Loucy (cell line): Measurements from ENCODE around the gene DNAH1.

Source experiments
- EZH2phosphoT487 ChIP-seq: fragments of 200-600 bp; IDR thresholded peaks from 2 replicates; pipeline ENCODE4 v1.6.1; 2018; ENCODE audit warnings: antibody characterized with exemption, mild to moderate bottlenecking, moderate library complexity, borderline replicate concordance
- TF ChIP-seq, protein P1 (sequence below): fragments of 200-600 bp; sonication (generic); conservative IDR thresholded peaks from 2 replicates; pipeline ENCODE4 v1.5.1; 2014; ENCODE audit warnings: mild to moderate bottlenecking, antibody characterized with exemption, low read length

DNA sequence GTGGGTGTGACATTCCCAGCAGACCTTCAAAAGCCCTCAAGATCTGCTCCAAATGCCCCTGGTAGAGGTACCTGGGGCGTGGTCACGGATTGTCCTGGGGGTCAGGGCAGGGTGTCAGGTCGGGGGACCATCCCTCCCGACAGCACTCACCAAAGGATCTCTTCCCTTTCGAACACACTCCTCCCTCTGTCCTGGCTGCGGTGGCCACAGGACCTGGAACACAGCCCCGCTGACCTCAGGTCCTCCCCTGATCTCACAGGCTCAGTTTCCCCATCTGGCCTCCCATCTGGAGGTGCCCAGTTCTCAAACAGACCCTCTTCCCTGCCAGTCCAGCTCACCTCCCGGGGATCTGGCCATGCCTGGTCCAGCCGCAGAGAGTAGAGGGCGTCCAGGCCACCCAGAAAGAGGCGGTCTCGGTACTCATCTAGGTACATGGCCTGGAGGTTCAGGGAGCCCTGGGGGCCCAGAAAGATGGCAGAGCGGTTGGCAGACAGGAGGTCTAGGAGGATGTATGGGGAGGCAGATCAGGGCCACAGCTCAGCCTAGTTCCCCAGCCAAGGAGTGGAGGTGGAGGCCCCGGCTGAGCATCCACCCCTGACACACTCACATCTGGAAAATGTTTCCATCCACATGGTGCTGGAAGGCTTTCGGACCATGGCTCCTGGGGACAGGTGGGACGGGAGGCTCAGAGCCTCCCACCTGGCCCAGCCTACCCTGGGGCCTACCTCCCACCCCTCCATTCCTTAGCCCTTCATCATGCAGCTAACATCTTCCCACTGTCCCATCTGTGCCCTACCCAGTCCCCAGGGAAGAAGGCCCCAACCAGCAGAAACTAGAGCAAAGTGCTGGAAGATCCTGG, 126.5 kb downstream of the DNAH1 start:
- TF ChIP-seq, protein P1, sequence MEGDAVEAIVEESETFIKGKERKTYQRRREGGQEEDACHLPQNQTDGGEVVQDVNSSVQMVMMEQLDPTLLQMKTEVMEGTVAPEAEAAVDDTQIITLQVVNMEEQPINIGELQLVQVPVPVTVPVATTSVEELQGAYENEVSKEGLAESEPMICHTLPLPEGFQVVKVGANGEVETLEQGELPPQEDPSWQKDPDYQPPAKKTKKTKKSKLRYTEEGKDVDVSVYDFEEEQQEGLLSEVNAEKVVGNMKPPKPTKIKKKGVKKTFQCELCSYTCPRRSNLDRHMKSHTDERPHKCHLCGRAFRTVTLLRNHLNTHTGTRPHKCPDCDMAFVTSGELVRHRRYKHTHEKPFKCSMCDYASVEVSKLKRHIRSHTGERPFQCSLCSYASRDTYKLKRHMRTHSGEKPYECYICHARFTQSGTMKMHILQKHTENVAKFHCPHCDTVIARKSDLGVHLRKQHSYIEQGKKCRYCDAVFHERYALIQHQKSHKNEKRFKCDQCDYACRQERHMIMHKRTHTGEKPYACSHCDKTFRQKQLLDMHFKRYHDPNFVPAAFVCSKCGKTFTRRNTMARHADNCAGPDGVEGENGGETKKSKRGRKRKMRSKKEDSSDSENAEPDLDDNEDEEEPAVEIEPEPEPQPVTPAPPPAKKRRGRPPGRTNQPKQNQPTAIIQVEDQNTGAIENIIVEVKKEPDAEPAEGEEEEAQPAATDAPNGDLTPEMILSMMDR = no peak
- TF ChIP-seq EZH2phosphoT487 = no peak
